Ishikawa (cell line): ENCODE measurements around the gene ABTB2.

Source experiments
- CEBPB ChIP-seq: IDR thresholded peaks from 2 replicates; pipeline ENCODE4 v1.6.1; 2012
- CREB1 ChIP-seq: IDR thresholded peaks from 2 replicates; pipeline ENCODE4 v1.6.1; 2012; ENCODE audit warnings: low read depth
- EGR1 ChIP-seq: IDR thresholded peaks from 2 replicates; pipeline ENCODE4 v1.6.1; 2012
- EP300 ChIP-seq: IDR thresholded peaks from 2 replicates; pipeline ENCODE4 v1.6.1; 2012; ENCODE audit warnings: borderline replicate concordance
- FOXM1 ChIP-seq: IDR thresholded peaks from 2 replicates; pipeline ENCODE4 v1.6.1; 2012; ENCODE audit warnings: low read depth, borderline replicate concordance
- NFIC ChIP-seq: IDR thresholded peaks from 2 replicates; pipeline ENCODE4 v1.6.1; 2012
- RAD21 ChIP-seq: IDR thresholded peaks from 2 replicates; pipeline ENCODE4 v1.6.1; 2012; ENCODE audit warnings: low read depth
- TAF1 ChIP-seq: IDR thresholded peaks from 2 replicates; pipeline ENCODE4 v1.6.1; 2012; ENCODE audit warnings: low read depth, mild to moderate bottlenecking
- TCF12 ChIP-seq: IDR thresholded peaks from 2 replicates; pipeline ENCODE4 v1.6.1; 2012; ENCODE audit warnings: low read depth
- TEAD4 ChIP-seq: IDR thresholded peaks from 2 replicates; pipeline ENCODE4 v1.6.1; 2012
- YY1 ChIP-seq: IDR thresholded peaks from 2 replicates; pipeline ENCODE4 v1.6.1; 2012; ENCODE audit warnings: low read depth
- ZBTB7A ChIP-seq: IDR thresholded peaks from 2 replicates; pipeline ENCODE4 v1.6.1; 2012; ENCODE audit warnings: low read depth
- TF ChIP-seq, protein P1 (sequence below): IDR thresholded peaks from 2 replicates; pipeline ENCODE4 v1.6.1; 2012; ENCODE audit warnings: low read depth, mild to moderate bottlenecking
- TF ChIP-seq, protein P2 (sequence below): IDR thresholded peaks from 2 replicates; pipeline ENCODE4 v1.6.1; 2012
- TF ChIP-seq, protein P3 (sequence below): IDR thresholded peaks from 2 replicates; pipeline ENCODE4 v1.6.1; 2012

The ABTB2 gene

DNA sequence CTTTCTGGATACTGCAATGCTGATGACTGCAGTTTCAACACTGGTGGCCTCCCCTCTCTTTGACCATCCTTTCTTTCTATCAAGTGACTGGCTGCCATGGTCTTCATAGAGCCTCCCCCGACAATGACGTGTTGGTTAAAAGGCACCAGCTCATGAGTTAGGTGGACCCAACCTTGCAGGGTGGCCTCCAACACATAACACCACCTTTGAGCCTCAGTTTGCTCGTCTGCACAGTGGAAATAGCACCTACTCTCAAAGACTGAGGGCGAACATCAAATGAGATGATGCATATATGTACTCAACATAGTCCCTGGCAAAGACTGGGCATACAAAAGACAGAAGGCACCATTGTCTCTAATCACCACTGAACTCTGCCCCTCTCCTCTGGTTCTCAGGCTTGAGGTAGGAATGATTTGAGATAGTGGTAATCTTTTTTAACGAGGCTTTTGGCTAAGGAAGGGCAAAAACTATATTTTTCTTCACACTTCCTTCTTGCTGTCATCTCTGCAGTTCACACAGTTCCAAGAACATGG lies 133.3 kb downstream of the ABTB2 start:
- TF ChIP-seq YY1, result no peak
- TF ChIP-seq, protein P1, sequence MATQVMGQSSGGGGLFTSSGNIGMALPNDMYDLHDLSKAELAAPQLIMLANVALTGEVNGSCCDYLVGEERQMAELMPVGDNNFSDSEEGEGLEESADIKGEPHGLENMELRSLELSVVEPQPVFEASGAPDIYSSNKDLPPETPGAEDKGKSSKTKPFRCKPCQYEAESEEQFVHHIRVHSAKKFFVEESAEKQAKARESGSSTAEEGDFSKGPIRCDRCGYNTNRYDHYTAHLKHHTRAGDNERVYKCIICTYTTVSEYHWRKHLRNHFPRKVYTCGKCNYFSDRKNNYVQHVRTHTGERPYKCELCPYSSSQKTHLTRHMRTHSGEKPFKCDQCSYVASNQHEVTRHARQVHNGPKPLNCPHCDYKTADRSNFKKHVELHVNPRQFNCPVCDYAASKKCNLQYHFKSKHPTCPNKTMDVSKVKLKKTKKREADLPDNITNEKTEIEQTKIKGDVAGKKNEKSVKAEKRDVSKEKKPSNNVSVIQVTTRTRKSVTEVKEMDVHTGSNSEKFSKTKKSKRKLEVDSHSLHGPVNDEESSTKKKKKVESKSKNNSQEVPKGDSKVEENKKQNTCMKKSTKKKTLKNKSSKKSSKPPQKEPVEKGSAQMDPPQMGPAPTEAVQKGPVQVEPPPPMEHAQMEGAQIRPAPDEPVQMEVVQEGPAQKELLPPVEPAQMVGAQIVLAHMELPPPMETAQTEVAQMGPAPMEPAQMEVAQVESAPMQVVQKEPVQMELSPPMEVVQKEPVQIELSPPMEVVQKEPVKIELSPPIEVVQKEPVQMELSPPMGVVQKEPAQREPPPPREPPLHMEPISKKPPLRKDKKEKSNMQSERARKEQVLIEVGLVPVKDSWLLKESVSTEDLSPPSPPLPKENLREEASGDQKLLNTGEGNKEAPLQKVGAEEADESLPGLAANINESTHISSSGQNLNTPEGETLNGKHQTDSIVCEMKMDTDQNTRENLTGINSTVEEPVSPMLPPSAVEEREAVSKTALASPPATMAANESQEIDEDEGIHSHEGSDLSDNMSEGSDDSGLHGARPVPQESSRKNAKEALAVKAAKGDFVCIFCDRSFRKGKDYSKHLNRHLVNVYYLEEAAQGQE, result no peak
- TF ChIP-seq FOXM1, result no peak
- no peak for TF ChIP-seq NFIC
- TF ChIP-seq RAD21, result no peak
- no peak for TF ChIP-seq TAF1
- no peak for TF ChIP-seq CREB1
- TF ChIP-seq TEAD4, result no peak
- no peak for TF ChIP-seq EP300
- TF ChIP-seq, protein P2, sequence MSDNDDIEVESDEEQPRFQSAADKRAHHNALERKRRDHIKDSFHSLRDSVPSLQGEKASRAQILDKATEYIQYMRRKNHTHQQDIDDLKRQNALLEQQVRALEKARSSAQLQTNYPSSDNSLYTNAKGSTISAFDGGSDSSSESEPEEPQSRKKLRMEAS, result no peak
- TF ChIP-seq, protein P3, sequence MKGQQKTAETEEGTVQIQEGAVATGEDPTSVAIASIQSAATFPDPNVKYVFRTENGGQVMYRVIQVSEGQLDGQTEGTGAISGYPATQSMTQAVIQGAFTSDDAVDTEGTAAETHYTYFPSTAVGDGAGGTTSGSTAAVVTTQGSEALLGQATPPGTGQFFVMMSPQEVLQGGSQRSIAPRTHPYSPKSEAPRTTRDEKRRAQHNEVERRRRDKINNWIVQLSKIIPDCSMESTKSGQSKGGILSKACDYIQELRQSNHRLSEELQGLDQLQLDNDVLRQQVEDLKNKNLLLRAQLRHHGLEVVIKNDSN, result no peak
- TF ChIP-seq CEBPB, result no peak

DNA sequence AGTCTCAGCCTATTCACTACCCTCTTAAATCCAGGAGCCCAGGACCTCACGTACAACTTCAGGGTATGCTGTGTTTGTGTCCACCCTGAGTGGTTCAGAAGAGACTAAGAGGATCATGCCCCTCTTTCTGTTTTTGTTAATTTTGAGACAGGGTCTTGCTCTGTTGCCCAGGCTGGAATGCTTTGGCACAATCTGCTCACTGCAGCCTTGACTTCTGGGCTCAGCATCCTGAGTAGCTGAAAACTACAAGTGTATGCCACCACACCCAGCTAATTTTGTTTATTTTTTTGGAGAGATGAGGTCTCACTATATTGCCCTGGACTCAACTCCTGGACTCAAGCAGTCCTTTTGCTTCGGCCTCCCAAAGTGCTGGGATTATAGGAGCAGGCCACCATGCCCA lies 133.9 kb downstream of the ABTB2 start:
- no peak for TF ChIP-seq TEAD4
- TF ChIP-seq TAF1, result no peak

DNA sequence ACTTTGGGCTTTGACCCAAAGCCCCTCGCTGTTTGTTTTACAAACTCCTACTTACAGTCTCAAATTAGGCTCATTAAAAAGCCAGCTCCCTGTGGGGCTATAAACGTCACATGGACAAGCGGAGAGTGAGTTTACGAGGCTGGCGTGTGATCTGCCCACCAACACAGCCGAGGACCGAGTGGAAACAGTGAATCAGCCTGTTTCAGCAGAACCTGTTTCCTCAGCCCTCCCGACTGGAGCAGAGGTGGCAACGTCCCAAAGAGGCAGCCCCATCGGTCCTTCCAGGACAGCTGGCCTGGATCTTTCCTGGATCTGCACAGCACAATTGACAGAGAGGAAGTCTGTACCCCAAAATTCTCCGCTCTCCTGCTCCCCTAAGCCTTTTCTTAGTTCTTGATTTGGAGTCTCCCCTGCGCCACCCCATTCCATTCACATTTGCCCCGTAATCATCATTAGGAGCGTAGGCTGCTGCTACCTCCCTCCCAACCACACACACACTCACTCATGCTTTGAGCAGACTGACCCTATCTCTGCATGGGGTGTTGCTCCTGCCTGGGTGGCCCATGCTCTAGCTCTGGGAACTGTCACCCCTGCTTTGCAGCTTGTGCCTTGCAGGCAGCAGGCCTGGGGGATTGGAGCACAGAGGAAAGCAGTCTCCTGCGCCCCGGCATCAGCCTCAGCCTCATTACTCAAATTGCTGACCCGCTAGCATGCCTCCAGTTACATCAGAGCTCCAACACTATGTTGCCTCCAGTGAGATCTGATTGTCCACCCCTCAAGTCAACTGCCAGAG lies 134.6 kb downstream of the ABTB2 start:
- TF ChIP-seq CEBPB (no peak), EGR1 (no peak)

DNA sequence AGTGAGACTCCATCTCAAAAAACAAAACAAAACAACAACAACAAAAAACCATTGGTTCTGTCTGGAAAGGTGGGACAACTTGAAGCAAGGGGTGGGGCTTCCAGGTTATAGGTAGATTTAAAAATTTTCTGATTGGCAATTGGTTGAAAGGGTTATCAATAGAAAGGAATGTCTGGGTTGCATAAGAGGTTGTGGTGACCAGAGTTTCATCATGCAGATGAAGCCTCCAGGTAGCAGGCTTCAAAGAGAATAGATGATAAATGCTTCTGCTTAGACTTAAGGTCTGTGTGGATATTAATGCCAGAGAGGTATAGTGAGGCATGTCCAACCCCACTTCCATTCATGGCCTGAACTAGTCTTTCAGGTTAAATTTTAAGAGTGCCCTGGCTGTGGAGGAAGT lies 135.8 kb downstream of the ABTB2 start:
- TF ChIP-seq NFIC, result no peak
- no peak for TF ChIP-seq ZBTB7A
- no peak for TF ChIP-seq YY1
- TF ChIP-seq CREB1, result no peak
- TF ChIP-seq TCF12, result no peak
- TF ChIP-seq RAD21, result no peak
- TF ChIP-seq EP300, result no peak
- TF ChIP-seq TEAD4, result no peak
- TF ChIP-seq, protein P3, result no peak
- TF ChIP-seq, protein P2, result no peak

DNA sequence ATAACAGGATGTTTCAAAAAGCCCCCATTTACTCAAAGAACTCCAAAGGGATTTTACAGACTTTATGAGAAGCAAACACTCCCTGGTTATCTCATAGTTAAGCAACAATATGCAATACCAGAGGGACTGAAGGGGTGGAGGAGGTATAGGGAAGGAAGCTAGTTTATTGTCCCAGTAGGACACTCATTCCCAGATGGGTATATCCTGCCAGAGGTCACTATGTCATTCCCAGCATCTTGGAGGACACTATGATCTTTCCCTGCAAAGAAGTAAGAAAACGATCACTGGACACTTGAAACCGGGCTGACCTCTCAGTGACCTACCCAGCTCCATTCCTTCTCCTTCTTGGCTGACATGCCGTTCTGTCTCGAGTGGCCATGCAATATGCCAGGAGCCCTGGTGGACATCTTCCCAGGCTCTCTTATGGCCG lies 137.9 kb downstream of the ABTB2 start:
- TF ChIP-seq ZBTB7A (no peak), RAD21 (no peak), CREB1 (no peak), EGR1 (no peak), EP300 (no peak), TEAD4 (no peak), FOXM1 (no peak), YY1 (no peak), CEBPB (no peak), TAF1 (no peak), NFIC (no peak), TCF12 (no peak)
- TF ChIP-seq, protein P2, result no peak
- TF ChIP-seq, protein P1, result no peak
- TF ChIP-seq, protein P3, result no peak

DNA sequence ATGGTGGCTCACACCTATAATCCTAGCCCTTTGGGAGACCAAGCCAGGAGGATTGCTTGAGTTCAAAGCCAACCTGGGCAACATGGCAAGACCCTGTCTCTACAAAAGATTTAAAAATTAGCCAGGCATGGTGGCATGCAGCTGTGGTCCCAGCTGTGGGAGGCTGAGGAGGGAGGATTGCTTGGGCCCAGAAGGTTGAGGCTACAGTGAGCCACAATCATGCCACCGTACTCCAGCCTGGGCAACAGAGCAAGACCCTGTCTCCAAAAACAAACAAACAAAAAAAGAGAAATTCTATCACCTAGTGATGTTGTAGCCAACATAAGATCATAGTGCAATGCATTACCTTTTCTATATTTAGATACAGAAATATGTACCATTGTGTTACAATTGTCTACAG lies 138.5 kb downstream of the ABTB2 start:
- TF ChIP-seq TCF12, result no peak
- TF ChIP-seq TEAD4, result no peak
- TF ChIP-seq, protein P1, result no peak
- TF ChIP-seq, protein P2, result no peak
- no peak for TF ChIP-seq ZBTB7A
- no peak for TF ChIP-seq EP300
- TF ChIP-seq CREB1, result no peak
- no peak for TF ChIP-seq RAD21
- TF ChIP-seq CEBPB, result no peak
- no peak for TF ChIP-seq YY1
- TF ChIP-seq FOXM1, result no peak
- no peak for TF ChIP-seq NFIC
- TF ChIP-seq, protein P3, result no peak
- TF ChIP-seq EGR1, result no peak
- no peak for TF ChIP-seq TAF1
